ENCODE measurements around the gene OR9A2.
"Not testable (repeated sequence)": the region's sequence is repeated elsewhere in the genome, so short reads cannot be mapped to it uniquely, and the experiment has no call there.

Gene OR9A2

GRCh38 chr7:142999793-143000192 lies 27.1 kb downstream of the OR9A2 start:
- H3K4me3 ChIP-seq (ENCODE audit: low read length), result no peak overlapping the region
- H3K27me3 ChIP-seq (ENCODE audit: control insufficient read depth, insufficient read depth, low read length), result no peaks in the 10 kb centered on the region
- H3K36me3 ChIP-seq (ENCODE audit: control insufficient read depth, insufficient read depth, low read length), result no peaks in the 10 kb centered on the region
- H3K9ac ChIP-seq (ENCODE audit: low read length), result no peak overlapping the region
- H3K9me3 ChIP-seq (ENCODE audit: control insufficient read depth, low read length), result no peaks in the 10 kb centered on the region
- no peaks in the 10 kb centered on the region for H3K4me1 ChIP-seq (ENCODE audit: control insufficient read depth, insufficient read depth, low read length)

- no peaks in the 10 kb centered on the region for H3K4me1 ChIP-seq (ENCODE audit: control insufficient read depth, insufficient read depth, low read length)
- no peak overlapping the region for H3K4me3 ChIP-seq (ENCODE audit: low read length)
- H3K27me3 ChIP-seq (ENCODE audit: control insufficient read depth, insufficient read depth, low read length), result no peaks in the 10 kb centered on the region
- no peaks in the 10 kb centered on the region for H3K36me3 ChIP-seq (ENCODE audit: control insufficient read depth, insufficient read depth, low read length)
- H3K9ac ChIP-seq (ENCODE audit: low read length), result no peak overlapping the region
- no peaks in the 10 kb centered on the region for H3K9me3 ChIP-seq (ENCODE audit: control insufficient read depth, low read length)
Measured at GRCh38 chr7:142998966-142999365, 28.0 kb downstream of the OR9A2 start.

- H3K4me1 ChIP-seq (ENCODE audit: control insufficient read depth, insufficient read depth, low read length), result no peaks in the 10 kb centered on the region
- H3K9me3 ChIP-seq (ENCODE audit: control insufficient read depth, low read length), result no peaks in the 10 kb centered on the region
- no peak overlapping the region for H3K9ac ChIP-seq (ENCODE audit: low read length)
- no peak overlapping the region for H3K4me3 ChIP-seq (ENCODE audit: low read length)
- no peaks in the 10 kb centered on the region for H3K27me3 ChIP-seq (ENCODE audit: control insufficient read depth, insufficient read depth, low read length)
- H3K36me3 ChIP-seq (ENCODE audit: control insufficient read depth, insufficient read depth, low read length), result no peaks in the 10 kb centered on the region
Measured at GRCh38 chr7:142997456-142997989, 29.4 kb downstream of the OR9A2 start.

- H3K9me3 ChIP-seq (ENCODE audit: control insufficient read depth, low read length), result no peaks in the 10 kb centered on the region
- H3K4me3 ChIP-seq (ENCODE audit: low read length), result no peak overlapping the region
- H3K9ac ChIP-seq (ENCODE audit: low read length), result no peak overlapping the region
- H3K4me1 ChIP-seq (ENCODE audit: control insufficient read depth, insufficient read depth, low read length), result no peaks in the 10 kb centered on the region
- no peaks in the 10 kb centered on the region for H3K36me3 ChIP-seq (ENCODE audit: control insufficient read depth, insufficient read depth, low read length)
- no peaks in the 10 kb centered on the region for H3K27me3 ChIP-seq (ENCODE audit: control insufficient read depth, insufficient read depth, low read length)
Measured at GRCh38 chr7:142992427-142992826, 34.5 kb downstream of the OR9A2 start.

GRCh38 chr7:142984297-142984696 lies 42.6 kb downstream of the OR9A2 start:
- H3K36me3 ChIP-seq (ENCODE audit: control insufficient read depth, insufficient read depth, low read length), result no peaks in the 10 kb centered on the region
- no peaks in the 10 kb centered on the region for H3K9me3 ChIP-seq (ENCODE audit: control insufficient read depth, low read length)

GRCh38 chr7:142983825-142984224 lies 43.1 kb downstream of the OR9A2 start:
- no peak overlapping the region for H3K9ac ChIP-seq (ENCODE audit: low read length)

More at GRCh38 chr7:142984297-142984696, 42.6 kb downstream of the OR9A2 start:
- Histone ChIP-seq H3K27me3 (ENCODE audit: control insufficient read depth, insufficient read depth, low read length) (peaks cover 5% of the 10 kb centered on the region), H3K4me1 (ENCODE audit: control insufficient read depth, insufficient read depth, low read length) (no peaks in the 10 kb centered on the region), H3K4me3 (ENCODE audit: low read length) (no peak overlapping the region), H3K9ac (ENCODE audit: low read length) (no peak overlapping the region)

GRCh38 chr7:142978402-142978801 lies 48.5 kb downstream of the OR9A2 start:
- not testable (repeated sequence) for H3K36me3 ChIP-seq (ENCODE audit: control insufficient read depth, insufficient read depth, low read length); H3K27me3 ChIP-seq (ENCODE audit: control insufficient read depth, insufficient read depth, low read length); H3K4me3 ChIP-seq (ENCODE audit: low read length); H3K9ac ChIP-seq (ENCODE audit: low read length); H3K9me3 ChIP-seq (ENCODE audit: control insufficient read depth, low read length); H3K4me1 ChIP-seq (ENCODE audit: control insufficient read depth, insufficient read depth, low read length)

More at GRCh38 chr7:142983825-142984224, 43.1 kb downstream of the OR9A2 start:
- H3K9me3 ChIP-seq (ENCODE audit: control insufficient read depth, low read length), result no peaks in the 10 kb centered on the region
- no peaks in the 10 kb centered on the region for H3K36me3 ChIP-seq (ENCODE audit: control insufficient read depth, insufficient read depth, low read length)
- H3K4me1 ChIP-seq (ENCODE audit: control insufficient read depth, insufficient read depth, low read length), result no peaks in the 10 kb centered on the region
- no peak overlapping the region for H3K4me3 ChIP-seq (ENCODE audit: low read length)
- peaks cover 5% of the 10 kb centered on the region for H3K27me3 ChIP-seq (ENCODE audit: control insufficient read depth, insufficient read depth, low read length)
